Breast epithelium (tissue), 4 donors: ENCODE measurements around the gene RHOJ. TPM values are rescaled to one million over a fixed set of nuclear protein-coding genes. Genes with fewer than 3 reads are reported as not detected.

ENCODE experiments used
- DNase-seq, 2 donors: peaks; one replicate each; pipeline ENCODE4 v3.0.0-alpha.2; 2019; ENCODE audit warnings: low spot score in 2 of 2
- H3K27ac ChIP-seq, 2 donors: fragments of 200-600 bp; sonication (generic) in 1 of 2; one replicate each; pipeline ENCODE4 v1.5.1; 2016 to 2019; ENCODE audit warnings: mild to moderate bottlenecking in 1 of 2
- H3K27me3 ChIP-seq, 2 donors: fragments of 200-600 bp; sonication (generic) in 1 of 2; one replicate each; pipeline versions ENCODE4 v1.5.1 to v1.6.0; 2017 to 2019; ENCODE audit warnings: control low read depth in 1 of 2, mild to moderate bottlenecking in 1 of 2
- H3K36me3 ChIP-seq: fragments of 200-600 bp; one replicate; pipeline ENCODE4 v1.5.1; 2019
- H3K4me1 ChIP-seq, 2 donors: fragments of 200-600 bp; sonication (generic); one replicate each; pipeline ENCODE4 v1.5.1; 2016 to 2019; ENCODE audit warnings: control low read depth in 1 of 2
- H3K4me3 ChIP-seq, 3 donors: fragments of 200-600 bp; sonication (generic); 1 replicate in 2 of 3; 2 replicates in 1 of 3; pipeline ENCODE4 v1.5.1; 2016 to 2019; ENCODE audit warnings: mild to moderate bottlenecking in 3 of 3, moderate library complexity in 2 of 3
- H3K9me3 ChIP-seq, 2 donors: fragments of 200-600 bp; sonication (generic) in 1 of 2; one replicate each; pipeline ENCODE4 v1.5.1; 2016 to 2019; ENCODE audit warnings: control low read depth in 1 of 2
- CTCF ChIP-seq, 3 donors: fragments of 450-650 bp; IDR thresholded peaks; one replicate each; pipeline ENCODE4 v1.5.1; 2016 to 2017; ENCODE audit warnings: antibody characterized with exemption in 3 of 3, mild to moderate bottlenecking in 3 of 3, moderate library complexity in 3 of 3
- POLR2A ChIP-seq: fragments of 450-650 bp; IDR thresholded peaks from one replicate; pipeline ENCODE4 v1.6.1; 2016; ENCODE audit warnings: antibody characterized with exemption, mild to moderate bottlenecking, moderate library complexity
- POLR2AphosphoS5 ChIP-seq, 3 donors: sonication (generic); formaldehyde crosslinking; IDR thresholded peaks; one replicate each; pipeline ENCODE4 v1.6.1; 2017; ENCODE audit warnings: antibody characterized with exemption in 3 of 3
- intact Hi-C: fragments of 100-400 bp; cut with DNase I; formaldehyde crosslinking; loops from one replicate; pipeline ENCODE4 v1.15.1; 2023; ENCODE audit warnings: low total_unique reads
- total RNA-seq, 3 donors: library from RNA; depleted of rRNA; stranded (reverse); fragments of >200 nt; gene quantifications; one replicate each; pipeline ENCODE4 v1.1.0, GENCODE V29; 2016

The RHOJ gene
- total RNA-seq, 3 donors from 2014 or later = 2.4 to 12.5 (median 11.4) TPM

DNA sequence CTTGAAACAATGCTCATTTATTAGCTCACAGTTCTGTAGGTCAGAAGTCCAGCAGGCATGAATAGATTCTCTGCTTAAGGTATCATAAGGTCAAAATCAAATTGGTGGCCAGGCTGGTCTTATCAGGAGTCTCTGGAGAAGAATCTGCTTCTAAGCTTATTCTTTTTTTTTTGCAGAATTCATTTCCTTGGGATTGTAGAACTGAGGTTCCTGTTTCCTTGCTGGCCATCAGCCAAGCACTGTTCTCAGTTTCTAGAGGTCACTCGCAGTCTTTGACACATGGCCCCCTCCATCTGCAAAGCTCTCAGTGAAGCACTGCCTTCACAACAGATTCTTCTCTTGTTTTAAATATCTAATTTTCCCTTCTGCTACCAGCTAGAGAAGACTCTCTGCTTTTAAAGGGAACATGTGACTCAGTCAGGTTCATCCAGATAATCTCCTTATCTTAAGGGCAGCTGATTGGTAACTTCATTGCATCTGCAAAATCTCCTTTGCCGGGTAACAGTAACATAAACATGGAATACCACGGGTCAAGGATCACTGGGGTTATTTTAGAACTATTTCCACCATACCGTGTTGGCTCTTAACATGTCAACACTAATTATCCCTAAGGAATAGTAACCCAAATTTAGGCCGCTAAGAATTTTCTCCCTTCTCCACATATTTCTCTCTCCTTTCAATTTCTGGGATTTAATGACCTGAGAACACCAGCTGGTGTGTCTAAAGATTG, 25.3 kb downstream of the RHOJ start:
- no peaks in the 10 kb centered on the region for H3K4me1 ChIP-seq
- TF ChIP-seq POLR2A (no peak), CTCF (IDR thresholded peaks at IDR 0.05) (no peak), POLR2AphosphoS5 (IDR thresholded peaks at IDR 0.05) (no peak)
- no peak for DNase-seq

DNA sequence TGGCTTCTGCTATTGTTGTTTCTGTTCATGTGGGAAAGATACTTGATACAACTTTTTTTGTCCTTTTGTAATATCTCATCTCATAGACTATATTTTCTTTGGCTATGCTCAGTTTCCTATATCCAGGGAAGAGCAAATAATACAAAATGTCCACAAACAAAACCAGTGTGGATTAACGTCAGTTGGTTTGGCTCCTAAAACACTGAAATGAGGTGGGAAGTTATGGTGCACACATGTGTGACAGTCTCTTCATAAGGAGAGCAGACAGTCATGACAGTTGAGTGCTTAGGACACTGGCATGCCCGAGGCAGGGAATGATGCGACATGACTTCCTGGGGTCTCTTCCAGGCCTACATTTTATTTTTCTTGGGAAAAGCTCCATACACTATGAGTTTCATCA, 27.5 kb downstream of the RHOJ start:
- intact Hi-C loops = no loop called here
- Histone ChIP-seq H3K36me3 (no peaks in the 10 kb centered on the region), H3K27me3 (no peaks in the 10 kb centered on the region), H3K27ac (no peak overlapping the region), H3K4me1 (no peaks in the 10 kb centered on the region), H3K4me3 (no peak overlapping the region), H3K9me3 (peaks cover 0 to 10% of the 10 kb centered on the region in 2 donors)
- DNase-seq = no peak
- TF ChIP-seq POLR2AphosphoS5 (IDR thresholded peaks at IDR 0.05) (no peak), POLR2A (no peak), CTCF (IDR thresholded peaks at IDR 0.05) (no peak)

More for the DNA sequence above, 25.3 kb downstream of the RHOJ start:
- Histone ChIP-seq H3K9me3 (peaks cover 0 to 10% of the 10 kb centered on the region in 2 donors), H3K36me3 (no peaks in the 10 kb centered on the region), H3K4me3 (no peak overlapping the region), H3K27ac (no peak overlapping the region), H3K27me3 (no peaks in the 10 kb centered on the region)
- intact Hi-C loops = no loop called here

DNA sequence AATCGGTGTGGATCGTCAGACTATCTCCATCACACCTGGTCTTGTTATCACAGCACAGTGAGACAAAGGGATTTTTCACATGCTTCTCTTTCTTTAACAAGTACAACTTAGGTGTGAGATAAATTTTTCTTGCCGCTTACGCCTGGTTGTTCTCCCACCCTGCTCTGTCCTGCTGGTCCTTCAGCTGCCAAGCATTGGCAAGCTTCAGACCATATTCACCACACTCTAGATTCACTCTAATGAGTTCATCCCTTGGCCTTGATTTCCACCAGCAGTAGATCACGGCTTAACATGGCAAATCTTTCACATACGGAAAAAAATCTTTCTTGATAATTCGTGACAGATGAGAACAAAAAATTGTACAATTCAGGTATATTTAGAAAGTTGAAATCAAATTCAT, 33.5 kb downstream of the RHOJ start:
- no peak for TF ChIP-seq CTCF (IDR thresholded peaks at IDR 0.05)
- TF ChIP-seq POLR2AphosphoS5 (IDR thresholded peaks at IDR 0.05) = no peak
- TF ChIP-seq POLR2A = no peak
- H3K9me3 ChIP-seq = no peaks in the 10 kb centered on the region
- intact Hi-C loops = no loop called here
- no peak for DNase-seq
- H3K4me1 ChIP-seq = no peaks in the 10 kb centered on the region
- H3K4me3 ChIP-seq = no peak overlapping the region
- no peaks in the 10 kb centered on the region for H3K27me3 ChIP-seq
- H3K27ac ChIP-seq = no peak overlapping the region
- no peaks in the 10 kb centered on the region for H3K36me3 ChIP-seq

- Histone ChIP-seq H3K36me3 (no peaks in the 10 kb centered on the region), H3K9me3 (no peaks in the 10 kb centered on the region), H3K4me1 (no peaks in the 10 kb centered on the region), H3K27me3 (no peaks in the 10 kb centered on the region), H3K4me3 (no peak overlapping the region), H3K27ac (no peak overlapping the region)
- intact Hi-C loops = no loop called here
- DNase-seq = no peak
- TF ChIP-seq POLR2AphosphoS5 (IDR thresholded peaks at IDR 0.05) (no peak), POLR2A (no peak), CTCF (IDR thresholded peaks at IDR 0.05) (no peak)
These were observed 36.0 kb downstream of the RHOJ start for GRCh38 chr14:63240221-63240620.

- TF ChIP-seq POLR2AphosphoS5 (IDR thresholded peaks at IDR 0.05) (no peak), POLR2A (no peak), CTCF (IDR thresholded peaks at IDR 0.05) (no peak)
- Histone ChIP-seq H3K4me3 (no peak overlapping the region), H3K4me1 (no peaks in the 10 kb centered on the region), H3K36me3 (no peaks in the 10 kb centered on the region), H3K27ac (no peak overlapping the region), H3K9me3 (no peaks in the 10 kb centered on the region), H3K27me3 (no peaks in the 10 kb centered on the region)
- no peak for DNase-seq
- intact Hi-C loops = no loop called here
These were observed 36.9 kb downstream of the RHOJ start for GRCh38 chr14:63241096-63241495.
